ENCODE results near the gene GPBAR1.

DNA sequence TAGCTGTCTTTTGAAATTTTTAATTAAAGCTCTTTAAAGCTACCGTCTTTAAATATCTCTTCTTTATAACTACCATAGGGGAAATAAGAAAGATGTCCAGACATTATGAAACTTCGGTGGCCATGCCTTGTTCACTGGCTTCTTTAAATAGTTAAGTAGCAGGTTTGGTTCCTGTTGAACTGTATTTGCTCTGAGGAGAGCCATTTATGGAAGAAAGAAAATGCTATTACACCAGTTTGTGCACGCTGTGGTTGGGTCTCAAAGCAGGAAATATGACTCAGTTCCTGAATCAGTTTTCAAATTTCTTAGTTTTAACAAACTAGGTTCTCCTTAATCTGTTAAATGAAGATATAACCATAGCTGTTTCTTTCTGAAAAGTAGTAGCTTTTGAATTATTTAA, 31.6 kb upstream of the GPBAR1 start:
- TF ChIP-seq POLR2AphosphoS5 (IDR thresholded peaks at IDR 0.05; ENCODE audit: low read depth, low read length), result no peak
- TF ChIP-seq POLR2A (IDR thresholded peaks at IDR 0.05; ENCODE audit: low read depth, low read length), result no peak
- TF ChIP-seq TAF1 (IDR thresholded peaks at IDR 0.05; ENCODE audit: borderline replicate concordance, low read depth, low read length), result no peak

Data from GM12892 (cell line).